Activated T-helper 9 cell treated with anti-CD3 and anti-CD28 coated beads, Interleukin-2, amount 50 U/mL, for 16 hours (primary cell): ENCODE measurements around the gene HHIPL2.
"Not testable (repeated sequence)": the region's sequence is repeated elsewhere in the genome, so short reads cannot be mapped to it uniquely, and the experiment has no call there.

Source experiments
- DNase-seq: peaks from one replicate; pipeline ENCODE4 v3.0.0-alpha.2; 2020; ENCODE audit warnings: low read depth

Gene HHIPL2

GRCh38 chr1:222539951-222540597, 7.8 kb downstream of the HHIPL2 start:
- DNase-seq: no peak

- DNase-seq: no peak
Measured at GRCh38 chr1:222535455-222535854, 12.4 kb downstream of the HHIPL2 start.

- DNase-seq: no peak
Measured at GRCh38 chr1:222530852-222531251, 17.1 kb downstream of the HHIPL2 start.

- DNase-seq: no peak
Measured at GRCh38 chr1:222529916-222530315, 18.0 kb downstream of the HHIPL2 start.

GRCh38 chr1:222529181-222529580, 18.7 kb downstream of the HHIPL2 start:
- no peak for DNase-seq

- no peak for DNase-seq
Measured at GRCh38 chr1:222525951-222526350, 22.0 kb downstream of the HHIPL2 start.

GRCh38 chr1:222523852-222524251, 24.1 kb downstream of the HHIPL2 start:
- DNase-seq: no peak

GRCh38 chr1:222522105-222522915, 25.6 kb downstream of the HHIPL2 start:
- DNase-seq: no peak

GRCh38 chr1:222521299-222522104, 26.4 kb downstream of the HHIPL2 start:
- no peak for DNase-seq

- DNase-seq: not testable (repeated sequence)
Measured at GRCh38 chr1:222489496-222489895, 58.4 kb downstream of the HHIPL2 start.

GRCh38 chr1:222487774-222488173, 60.1 kb downstream of the HHIPL2 start:
- DNase-seq: not testable (repeated sequence)

GRCh38 chr1:222484005-222484404, 63.9 kb downstream of the HHIPL2 start:
- not testable (repeated sequence) for DNase-seq

- not testable (repeated sequence) for DNase-seq
Measured at GRCh38 chr1:222479567-222479966, 68.3 kb downstream of the HHIPL2 start.

- DNase-seq: not testable (repeated sequence)
Measured at GRCh38 chr1:222476436-222476835, 71.5 kb downstream of the HHIPL2 start.

GRCh38 chr1:222473717-222474116, 74.2 kb downstream of the HHIPL2 start:
- not testable (repeated sequence) for DNase-seq

GRCh38 chr1:222472776-222473540, 74.9 kb downstream of the HHIPL2 start:
- not testable (repeated sequence) for DNase-seq
